HG02970 (cell line): ENCODE measurements around the gene ATP6V1B1.

Experiments
- ATAC-seq: cut with Tn5 transposase; IDR thresholded peaks from one replicate; pipeline ENCODE4 v1.9.1; 2021; ENCODE audit warnings: mild to moderate bottlenecking, moderate library complexity, moderate number of reproducible peaks; ENCODE audit not compliant: unreplicated experiment, low FRiP score

Gene ATP6V1B1

GRCh38 chr2:70923378-70924015 lies 12.2 kb upstream of the ATP6V1B1 start:
- no peak for ATAC-seq

- ATAC-seq, result no peak
These were observed 9.7 kb upstream of the ATP6V1B1 start for GRCh38 chr2:70926042-70926441.

- ATAC-seq, result no peak
These were observed 8.6 kb upstream of the ATP6V1B1 start for GRCh38 chr2:70927138-70927537.

- no peak for ATAC-seq
These were observed 8.1 kb upstream of the ATP6V1B1 start for GRCh38 chr2:70927641-70928040.

GRCh38 chr2:70928366-70928765 lies 7.3 kb upstream of the ATP6V1B1 start:
- ATAC-seq, result no peak

- no peak for ATAC-seq
These were observed 5.0 kb upstream of the ATP6V1B1 start for GRCh38 chr2:70930371-70931329.

GRCh38 chr2:70931376-70932000 lies 4.2 kb upstream of the ATP6V1B1 start:
- ATAC-seq, result no peak

GRCh38 chr2:70932631-70933230 lies 3.0 kb upstream of the ATP6V1B1 start:
- no peak for ATAC-seq

- no peak for ATAC-seq
These were observed 719 bp upstream of the ATP6V1B1 start for GRCh38 chr2:70934981-70935380.

GRCh38 chr2:70936165-70936978 lies 672 bp downstream of the ATP6V1B1 start:
- no peak for ATAC-seq

GRCh38 chr2:70936979-70937811 lies 1.5 kb downstream of the ATP6V1B1 start:
- no peak for ATAC-seq

GRCh38 chr2:70937866-70938585 lies 2.3 kb downstream of the ATP6V1B1 start:
- no peak for ATAC-seq

- ATAC-seq, result no peak
These were observed 2.9 kb downstream of the ATP6V1B1 start for GRCh38 chr2:70938586-70938950.

- ATAC-seq, result no peak
These were observed 3.5 kb downstream of the ATP6V1B1 start for GRCh38 chr2:70939001-70939838.

GRCh38 chr2:70939839-70940580 lies 4.3 kb downstream of the ATP6V1B1 start:
- no peak for ATAC-seq

- no peak for ATAC-seq
These were observed 5.5 kb downstream of the ATP6V1B1 start for GRCh38 chr2:70941186-70941585.

- ATAC-seq, result no peak
These were observed 6.0 kb downstream of the ATP6V1B1 start for GRCh38 chr2:70941701-70942100.
